HG03432 (cell line): ENCODE measurements around the gene UBB.

ENCODE experiments used
- ATAC-seq: cut with Tn5 transposase; IDR thresholded peaks from one replicate; pipeline ENCODE4 v1.9.1; 2021; ENCODE audit warnings: mild to moderate bottlenecking, moderate library complexity; ENCODE audit not compliant: unreplicated experiment

The UBB gene

GRCh38 chr17:16380640-16381495 is at the start of gene UBB:
UBB (plus strand) TSS chr17:16381091; CDS start chr17:16381908, 817 bp downstream.
- ATAC-seq, result peak; percentile 95

GRCh38 chr17:16338391-16338790 is 42.5 kb upstream of the UBB start:
- no peak for ATAC-seq

- ATAC-seq, result no peak
Observed at GRCh38 chr17:16339402-16339801, 41.5 kb upstream of the UBB start.

- ATAC-seq, result no peak
Observed at GRCh38 chr17:16339959-16340358, 40.9 kb upstream of the UBB start.

DNA sequence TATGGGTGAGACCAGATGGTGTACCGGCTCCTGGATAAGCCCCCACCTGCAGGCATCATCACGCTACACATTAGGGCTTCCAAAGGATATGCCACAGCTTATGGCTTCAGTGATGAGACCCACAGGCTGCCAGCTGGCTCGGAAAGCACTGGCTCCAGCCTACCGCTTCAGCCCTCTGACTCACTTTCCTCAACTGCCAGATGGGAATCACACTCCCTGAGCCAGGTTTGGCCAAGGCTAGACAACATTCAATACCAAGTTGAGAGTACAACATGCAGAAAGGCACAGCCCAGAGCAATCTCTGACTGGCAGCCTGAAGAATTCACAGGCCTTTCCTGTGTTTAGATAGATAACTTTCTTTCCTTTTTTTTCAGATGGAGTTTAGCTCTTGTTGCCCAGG is 37.9 kb upstream of the UBB start:
- no peak for ATAC-seq

DNA sequence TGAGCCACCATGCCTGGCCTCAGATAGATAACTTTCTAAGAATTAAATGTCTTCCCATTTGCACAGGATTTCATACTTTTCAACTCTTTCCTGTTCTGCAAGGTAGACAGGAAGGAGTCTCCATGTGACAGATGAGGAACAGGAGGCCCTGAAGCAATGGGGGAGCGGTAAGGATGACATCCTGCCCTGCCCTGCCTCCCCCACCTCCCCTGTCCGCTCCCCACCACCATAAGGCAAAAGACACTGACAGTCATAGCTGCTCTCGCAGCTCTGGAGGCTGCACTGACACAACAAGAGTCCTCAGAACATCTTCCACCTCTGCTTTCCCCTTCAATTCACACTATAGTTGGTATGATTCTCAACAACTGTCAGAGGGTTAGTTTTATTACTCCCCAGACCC is 37.3 kb upstream of the UBB start:
- ATAC-seq, result no peak

- ATAC-seq, result no peak
Observed at GRCh38 chr17:16345565-16345964, 35.3 kb upstream of the UBB start.

DNA sequence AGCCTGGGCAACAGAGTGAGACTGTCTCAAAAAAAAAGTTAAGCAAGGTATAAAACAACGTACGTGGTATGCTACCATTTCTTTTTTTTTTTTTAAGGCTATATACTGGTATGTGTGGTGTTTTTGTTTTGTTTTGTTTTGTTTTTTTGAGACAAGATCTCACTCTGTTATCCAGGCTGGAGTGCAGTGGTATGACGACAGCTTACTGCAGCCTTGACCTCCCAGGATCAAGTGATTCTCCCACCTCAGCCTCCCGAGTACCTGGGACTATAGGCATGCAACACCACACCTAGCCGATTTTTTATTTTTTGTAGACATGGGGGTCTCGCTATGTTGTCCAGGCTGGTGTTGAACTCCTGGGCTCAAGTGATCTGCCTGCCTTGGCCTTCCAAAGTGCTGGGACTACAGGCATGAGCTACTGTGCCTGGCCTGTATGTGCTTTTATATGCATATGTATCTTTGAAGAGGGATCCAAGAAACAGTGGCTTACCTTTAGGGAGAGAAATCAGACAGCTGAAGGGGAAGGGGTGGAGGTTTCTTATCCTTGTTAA is 34.1 kb upstream of the UBB start:
- ATAC-seq, result no peak

GRCh38 chr17:16348586-16348985 is 32.3 kb upstream of the UBB start:
- ATAC-seq, result no peak

GRCh38 chr17:16349431-16349830 is 31.5 kb upstream of the UBB start:
- no peak for ATAC-seq

GRCh38 chr17:16351831-16352230 is 29.1 kb upstream of the UBB start:
- no peak for ATAC-seq

DNA sequence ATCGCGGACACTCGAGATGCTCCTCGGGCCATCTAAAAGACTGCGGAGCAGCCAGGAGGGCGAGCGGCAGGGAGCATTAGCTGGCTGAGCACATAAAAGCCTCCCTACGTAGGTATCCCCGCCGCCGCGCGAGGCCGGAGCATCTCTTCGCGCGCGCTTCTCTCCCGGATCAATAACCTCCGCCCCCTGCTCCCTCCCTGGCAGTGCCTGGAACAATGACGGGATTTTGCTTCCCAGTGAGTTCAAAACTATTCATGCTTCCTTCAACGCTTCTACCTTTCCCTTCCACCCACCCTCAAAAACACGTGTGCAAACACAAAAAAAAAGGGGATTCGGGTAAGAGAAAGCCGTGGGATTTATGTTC is 28.6 kb upstream of the UBB start:
- ATAC-seq, result no peak

- peak; percentile 50 for ATAC-seq
Observed at GRCh38 chr17:16352667-16353316, 28.1 kb upstream of the UBB start.

GRCh38 chr17:16353317-16354174 is 27.3 kb upstream of the UBB start, which contains the start of gene CENPV:
CENPV (minus strand) TSS chr17:16353469; CDS start chr17:16353436, 33 bp downstream.
- ATAC-seq, result peak; percentile 78

- no peak for ATAC-seq
Observed at GRCh38 chr17:16354585-16354984, 26.3 kb upstream of the UBB start.

GRCh38 chr17:16358394-16358793 is 22.5 kb upstream of the UBB start:
- no peak for ATAC-seq

DNA sequence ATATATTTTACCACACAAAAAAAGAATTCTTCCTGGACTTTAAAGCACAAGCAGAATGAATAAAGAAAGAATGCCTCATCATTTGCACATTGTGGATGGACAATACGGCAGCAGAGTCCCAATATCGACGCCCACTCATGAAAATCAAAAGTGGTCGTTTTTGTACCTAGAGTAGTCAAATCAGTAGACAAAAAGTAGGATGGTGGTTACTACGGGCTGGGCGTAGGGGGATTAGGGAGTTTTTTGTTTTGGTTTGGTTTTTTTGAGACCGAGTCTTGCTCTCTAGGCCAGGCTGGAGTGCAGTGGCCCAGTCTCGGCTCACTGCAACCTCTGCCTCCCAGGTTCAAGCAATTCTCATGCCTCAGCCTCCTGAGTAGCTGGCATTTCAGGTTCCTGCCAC is 19.0 kb upstream of the UBB start:
- no peak for ATAC-seq

- peak; percentile 76 for ATAC-seq
Observed at GRCh38 chr17:16363749-16364536, 16.9 kb upstream of the UBB start.

- no peak for ATAC-seq
Observed at GRCh38 chr17:16364625-16365024, 16.3 kb upstream of the UBB start.

- ATAC-seq, result no peak
Observed at GRCh38 chr17:16371742-16372141, 9.1 kb upstream of the UBB start.
